Liver (tissue), 9 donors: ENCODE results near the gene TCFL5. TPM values are rescaled to one million over a fixed set of nuclear protein-coding genes. Genes with fewer than 3 reads are reported as not detected.

ENCODE experiments used
- DNase-seq: peaks from one replicate; pipeline ENCODE4 v3.0.0-alpha.2; 2017; ENCODE audit warnings: low spot score
- H3K27ac ChIP-seq, 2 donors: one replicate each; pipeline ENCODE4 v1.7.0; 2013; ENCODE audit warnings: inconsistent platforms in 2 of 2, low read length in 2 of 2, control low read depth in 1 of 2, low read depth in 1 of 2, mild to moderate bottlenecking in 1 of 2
- H3K27me3 ChIP-seq, 4 donors: one replicate each; pipeline versions ENCODE4 v1.6.1 to v1.7.0; 2013; ENCODE audit warnings: low read length in 3 of 4, inconsistent platforms in 1 of 4, mild to moderate bottlenecking in 1 of 4, moderate library complexity in 1 of 4; ENCODE audit not compliant: control insufficient read depth in 4 of 4, insufficient read depth in 4 of 4
- H3K36me3 ChIP-seq, 4 donors: one replicate each; pipeline versions ENCODE4 v1.6.1 to v1.7.0; 2013; ENCODE audit warnings: low read length in 3 of 4, mild to moderate bottlenecking in 3 of 4, low read depth in 1 of 4, moderate library complexity in 1 of 4; ENCODE audit not compliant: control insufficient read depth in 4 of 4, insufficient read depth in 3 of 4
- H3K4me1 ChIP-seq, 4 donors: one replicate each; pipeline versions ENCODE4 v1.6.1 to v1.7.0; 2013; ENCODE audit warnings: low read length in 3 of 4, mild to moderate bottlenecking in 3 of 4, moderate library complexity in 1 of 4; ENCODE audit not compliant: control insufficient read depth in 4 of 4, insufficient read depth in 4 of 4
- H3K4me3 ChIP-seq, 3 donors: one replicate each; pipeline versions ENCODE4 v1.6.1 to v1.7.0; 2013; ENCODE audit warnings: low read length in 3 of 3, control low read depth in 1 of 3, low read depth in 1 of 3, mild to moderate bottlenecking in 1 of 3
- H3K9ac ChIP-seq, 2 donors: one replicate each; pipeline ENCODE4 v1.7.0; 2013; ENCODE audit warnings: low read length in 2 of 2, mild to moderate bottlenecking in 2 of 2, moderate library complexity in 2 of 2, control low read depth in 1 of 2, low read depth in 1 of 2
- H3K9me3 ChIP-seq, 4 donors: one replicate each; pipeline versions ENCODE4 v1.6.1 to v1.7.0; 2013; ENCODE audit warnings: low read length in 3 of 4; ENCODE audit not compliant: control insufficient read depth in 4 of 4
- EGR1 ChIP-seq, 2 donors: IDR thresholded peaks; 2 replicates each; pipeline ENCODE4 v1.6.1; 2016 to 2018; ENCODE audit warnings: antibody characterized with exemption in 2 of 2, low read depth in 2 of 2
- FOXA1 ChIP-seq: IDR thresholded peaks from 2 replicates; pipeline ENCODE4 v1.6.1; 2016; ENCODE audit warnings: antibody characterized with exemption
- FOXA2 ChIP-seq: IDR thresholded peaks from 2 replicates; pipeline ENCODE4 v1.6.1; 2016; ENCODE audit warnings: antibody characterized with exemption
- GABPA ChIP-seq, 2 donors: IDR thresholded peaks in 1 of 2; conservative IDR thresholded peaks in 1 of 2; 2 replicates each; pipeline ENCODE4 v1.6.1; 2016; ENCODE audit warnings: antibody characterized with exemption in 2 of 2, mild to moderate bottlenecking in 1 of 2, moderate library complexity in 1 of 2
- HNF4A ChIP-seq, 2 donors: conservative IDR thresholded peaks; 2 replicates each; pipeline ENCODE4 v1.6.1; 2016; ENCODE audit warnings: antibody characterized with exemption in 2 of 2, mild to moderate bottlenecking in 2 of 2
- HNF4G ChIP-seq: IDR thresholded peaks from 2 replicates; pipeline ENCODE4 v1.6.1; 2016; ENCODE audit warnings: antibody characterized with exemption
- JUND ChIP-seq, 2 donors: IDR thresholded peaks; 2 replicates each; pipeline ENCODE4 v1.6.1; 2016; ENCODE audit warnings: antibody characterized with exemption in 2 of 2
- NR2F2 ChIP-seq: IDR thresholded peaks from 2 replicates; pipeline ENCODE4 v1.6.1; 2016; ENCODE audit warnings: antibody characterized with exemption
- RAD21 ChIP-seq, 2 donors: IDR thresholded peaks; 2 replicates each; pipeline ENCODE4 v1.6.1; 2016; ENCODE audit warnings: antibody characterized with exemption in 2 of 2, mild to moderate bottlenecking in 2 of 2
- RXRA ChIP-seq, 2 donors: IDR thresholded peaks; 2 replicates each; pipeline ENCODE4 v1.6.1; 2017 to 2018; ENCODE audit warnings: antibody characterized with exemption in 2 of 2, mild to moderate bottlenecking in 1 of 2
- SP1 ChIP-seq: IDR thresholded peaks from 2 replicates; pipeline ENCODE4 v1.6.1; 2018; ENCODE audit warnings: antibody characterized with exemption, mild to moderate bottlenecking
- TAF1 ChIP-seq: conservative IDR thresholded peaks from 2 replicates; pipeline ENCODE4 v1.6.1; 2016; ENCODE audit warnings: antibody characterized with exemption, mild to moderate bottlenecking
- YY1 ChIP-seq: IDR thresholded peaks from 2 replicates; pipeline ENCODE4 v1.6.1; 2016; ENCODE audit warnings: antibody characterized with exemption, mild to moderate bottlenecking
- WGBS: extraction: QIAGEN DNeasy Blood & Tissue Kit; methylation state at CpG from one replicate; pipeline ENCODE4 v1.1.7; 2013; 5-methylcytosine and 5-hydroxymethylcytosine counted together
- polyA plus RNA-seq, 2 donors: library from polyadenylated mRNA; stranded (reverse) in 1 of 2; unstranded in 1 of 2; fragments of 200-250 nt in 1 of 2; fragments of >200 nt in 1 of 2; fragmentation: Nextera tagmentation in 1 of 2; extraction: Ambion mirVana in 1 of 2; gene quantifications; one replicate each; pipeline versions ENCODE4 v1.2.1 to v1.2.3, GENCODE V29; 2013 to 2015
- total RNA-seq, 2 donors: library from RNA; depleted of rRNA; stranded (reverse); fragments of >200 nt; gene quantifications; one replicate each; pipeline ENCODE4 v1.2.3, GENCODE V29; 2014
- TF ChIP-seq, protein P1 (sequence below): IDR thresholded peaks from 2 replicates; pipeline ENCODE4 v1.6.1; 2016; ENCODE audit warnings: antibody characterized with exemption
- TF ChIP-seq, protein P2 (sequence below): IDR thresholded peaks from 2 replicates; pipeline ENCODE4 v1.6.1; 2016; ENCODE audit warnings: antibody characterized with exemption
- TF ChIP-seq, protein P3 (sequence below): fragments of 150-350 bp; IDR thresholded peaks from 2 replicates; pipeline ENCODE4 v1.5.1; 2017; ENCODE audit warnings: improper control_type of control experiment, low read depth, low read length; ENCODE audit not compliant: missing input control
- TF ChIP-seq, protein P4 (sequence below): IDR thresholded peaks from 2 replicates; pipeline ENCODE4 v1.6.1; 2016; ENCODE audit warnings: antibody characterized with exemption, mild to moderate bottlenecking
- TF ChIP-seq, protein P5 (sequence below): IDR thresholded peaks from 2 replicates; pipeline ENCODE4 v1.6.1; 2016; ENCODE audit warnings: antibody characterized with exemption
- donor health status: healthy.
- donor health status: healthy.
- donor health status: healthy.
- donor health status: healthy.
- donor health status: healthy.

TCFL5 gene
- total and polyA plus RNA-seq, 4 donors = 0.79 to 3.8 (median 2.2) TPM

DNA sequence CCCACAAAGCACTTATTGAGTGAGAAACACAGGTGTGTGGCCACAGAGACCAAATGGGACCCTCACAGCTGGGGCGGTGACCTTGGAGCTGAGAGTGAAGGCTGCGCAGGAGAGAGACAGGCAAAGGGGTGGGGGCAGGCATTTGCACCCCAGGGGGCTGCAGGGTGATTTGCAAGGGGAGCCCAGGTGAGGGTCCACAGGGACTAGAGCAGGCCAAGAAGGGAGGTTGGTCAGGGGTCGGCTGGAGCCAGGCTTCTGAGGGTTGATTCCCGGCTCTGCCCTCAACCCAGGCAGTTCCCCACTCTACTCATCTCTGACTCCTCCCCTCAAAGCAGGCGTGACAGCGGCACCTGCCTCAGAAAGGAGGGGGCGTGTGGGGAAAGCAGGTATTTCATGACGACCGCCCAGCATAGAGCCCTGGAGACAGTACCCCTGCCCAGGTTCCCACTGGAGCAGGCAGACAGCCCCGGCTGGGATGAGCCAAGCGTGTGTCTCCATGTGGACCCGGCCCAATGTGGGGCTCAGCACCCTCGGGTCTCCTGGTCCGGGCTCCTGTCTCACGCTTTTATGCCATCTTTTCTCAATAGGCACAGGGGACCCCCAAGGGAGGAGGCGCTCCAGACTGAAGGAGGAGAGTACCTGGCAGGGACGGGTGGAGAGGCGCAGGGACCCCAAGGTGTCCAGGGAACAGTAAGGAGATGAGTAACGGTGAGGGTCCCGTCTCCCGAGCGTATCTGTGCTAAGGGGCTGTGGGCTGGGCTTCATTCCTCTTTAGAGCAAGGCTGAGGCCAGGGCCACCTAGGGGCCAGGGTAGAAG is 68.5 kb downstream of the TCFL5 start:
- peak overlapping the region in 1 of 2 donors; percentile 50 for H3K9ac ChIP-seq

More for the DNA sequence above, 68.5 kb downstream of the TCFL5 start:
- TF ChIP-seq, protein P1, sequence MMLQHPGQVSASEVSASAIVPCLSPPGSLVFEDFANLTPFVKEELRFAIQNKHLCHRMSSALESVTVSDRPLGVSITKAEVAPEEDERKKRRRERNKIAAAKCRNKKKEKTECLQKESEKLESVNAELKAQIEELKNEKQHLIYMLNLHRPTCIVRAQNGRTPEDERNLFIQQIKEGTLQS = no peak
- TF ChIP-seq HNF4G (no peak), GABPA (IDR thresholded peaks at IDR 0.05 in 1 of 2, conservative IDR thresholded peaks at IDR 0.05 in 1 of 2) (no peak), EGR1 (IDR thresholded peaks at IDR 0.05; ENCODE audit: low read depth in 2 of 2) (no peak), YY1 (no peak), TAF1 (no peak), RXRA (IDR thresholded peaks at IDR 0.05) (no peak), FOXA1 (no peak), JUND (IDR thresholded peaks at IDR 0.05) (no peak), RAD21 (IDR thresholded peaks at IDR 0.05) (no peak), NR2F2 (no peak), FOXA2 (no peak), SP1 (no peak), HNF4A (conservative IDR thresholded peaks at IDR 0.05) (no peak)
- TF ChIP-seq, protein P2, sequence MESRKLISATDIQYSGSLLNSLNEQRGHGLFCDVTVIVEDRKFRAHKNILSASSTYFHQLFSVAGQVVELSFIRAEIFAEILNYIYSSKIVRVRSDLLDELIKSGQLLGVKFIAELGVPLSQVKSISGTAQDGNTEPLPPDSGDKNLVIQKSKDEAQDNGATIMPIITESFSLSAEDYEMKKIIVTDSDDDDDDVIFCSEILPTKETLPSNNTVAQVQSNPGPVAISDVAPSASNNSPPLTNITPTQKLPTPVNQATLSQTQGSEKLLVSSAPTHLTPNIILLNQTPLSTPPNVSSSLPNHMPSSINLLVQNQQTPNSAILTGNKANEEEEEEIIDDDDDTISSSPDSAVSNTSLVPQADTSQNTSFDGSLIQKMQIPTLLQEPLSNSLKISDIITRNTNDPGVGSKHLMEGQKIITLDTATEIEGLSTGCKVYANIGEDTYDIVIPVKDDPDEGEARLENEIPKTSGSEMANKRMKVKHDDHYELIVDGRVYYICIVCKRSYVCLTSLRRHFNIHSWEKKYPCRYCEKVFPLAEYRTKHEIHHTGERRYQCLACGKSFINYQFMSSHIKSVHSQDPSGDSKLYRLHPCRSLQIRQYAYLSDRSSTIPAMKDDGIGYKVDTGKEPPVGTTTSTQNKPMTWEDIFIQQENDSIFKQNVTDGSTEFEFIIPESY = no peak
- TF ChIP-seq, protein P3, sequence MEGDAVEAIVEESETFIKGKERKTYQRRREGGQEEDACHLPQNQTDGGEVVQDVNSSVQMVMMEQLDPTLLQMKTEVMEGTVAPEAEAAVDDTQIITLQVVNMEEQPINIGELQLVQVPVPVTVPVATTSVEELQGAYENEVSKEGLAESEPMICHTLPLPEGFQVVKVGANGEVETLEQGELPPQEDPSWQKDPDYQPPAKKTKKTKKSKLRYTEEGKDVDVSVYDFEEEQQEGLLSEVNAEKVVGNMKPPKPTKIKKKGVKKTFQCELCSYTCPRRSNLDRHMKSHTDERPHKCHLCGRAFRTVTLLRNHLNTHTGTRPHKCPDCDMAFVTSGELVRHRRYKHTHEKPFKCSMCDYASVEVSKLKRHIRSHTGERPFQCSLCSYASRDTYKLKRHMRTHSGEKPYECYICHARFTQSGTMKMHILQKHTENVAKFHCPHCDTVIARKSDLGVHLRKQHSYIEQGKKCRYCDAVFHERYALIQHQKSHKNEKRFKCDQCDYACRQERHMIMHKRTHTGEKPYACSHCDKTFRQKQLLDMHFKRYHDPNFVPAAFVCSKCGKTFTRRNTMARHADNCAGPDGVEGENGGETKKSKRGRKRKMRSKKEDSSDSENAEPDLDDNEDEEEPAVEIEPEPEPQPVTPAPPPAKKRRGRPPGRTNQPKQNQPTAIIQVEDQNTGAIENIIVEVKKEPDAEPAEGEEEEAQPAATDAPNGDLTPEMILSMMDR = no peak
- TF ChIP-seq, protein P4, sequence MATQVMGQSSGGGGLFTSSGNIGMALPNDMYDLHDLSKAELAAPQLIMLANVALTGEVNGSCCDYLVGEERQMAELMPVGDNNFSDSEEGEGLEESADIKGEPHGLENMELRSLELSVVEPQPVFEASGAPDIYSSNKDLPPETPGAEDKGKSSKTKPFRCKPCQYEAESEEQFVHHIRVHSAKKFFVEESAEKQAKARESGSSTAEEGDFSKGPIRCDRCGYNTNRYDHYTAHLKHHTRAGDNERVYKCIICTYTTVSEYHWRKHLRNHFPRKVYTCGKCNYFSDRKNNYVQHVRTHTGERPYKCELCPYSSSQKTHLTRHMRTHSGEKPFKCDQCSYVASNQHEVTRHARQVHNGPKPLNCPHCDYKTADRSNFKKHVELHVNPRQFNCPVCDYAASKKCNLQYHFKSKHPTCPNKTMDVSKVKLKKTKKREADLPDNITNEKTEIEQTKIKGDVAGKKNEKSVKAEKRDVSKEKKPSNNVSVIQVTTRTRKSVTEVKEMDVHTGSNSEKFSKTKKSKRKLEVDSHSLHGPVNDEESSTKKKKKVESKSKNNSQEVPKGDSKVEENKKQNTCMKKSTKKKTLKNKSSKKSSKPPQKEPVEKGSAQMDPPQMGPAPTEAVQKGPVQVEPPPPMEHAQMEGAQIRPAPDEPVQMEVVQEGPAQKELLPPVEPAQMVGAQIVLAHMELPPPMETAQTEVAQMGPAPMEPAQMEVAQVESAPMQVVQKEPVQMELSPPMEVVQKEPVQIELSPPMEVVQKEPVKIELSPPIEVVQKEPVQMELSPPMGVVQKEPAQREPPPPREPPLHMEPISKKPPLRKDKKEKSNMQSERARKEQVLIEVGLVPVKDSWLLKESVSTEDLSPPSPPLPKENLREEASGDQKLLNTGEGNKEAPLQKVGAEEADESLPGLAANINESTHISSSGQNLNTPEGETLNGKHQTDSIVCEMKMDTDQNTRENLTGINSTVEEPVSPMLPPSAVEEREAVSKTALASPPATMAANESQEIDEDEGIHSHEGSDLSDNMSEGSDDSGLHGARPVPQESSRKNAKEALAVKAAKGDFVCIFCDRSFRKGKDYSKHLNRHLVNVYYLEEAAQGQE = no peak
- TF ChIP-seq, protein P5, sequence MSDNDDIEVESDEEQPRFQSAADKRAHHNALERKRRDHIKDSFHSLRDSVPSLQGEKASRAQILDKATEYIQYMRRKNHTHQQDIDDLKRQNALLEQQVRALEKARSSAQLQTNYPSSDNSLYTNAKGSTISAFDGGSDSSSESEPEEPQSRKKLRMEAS = no peak
- Histone ChIP-seq H3K27ac (peak overlapping the region in 1 of 2 donors; percentile 88), H3K27me3 (no peaks in the 10 kb centered on the region), H3K4me3 (no peak overlapping the region), H3K9me3 (no peaks in the 10 kb centered on the region), H3K36me3 (no peaks in the 10 kb centered on the region), H3K4me1 (peaks cover 13 to 39% (median 24%) of the 10 kb centered on the region in 4 donors)
- WGBS = 91% methylated on average over 22 of the region's 22 CpGs
- no peak for DNase-seq
